ENCODE data around the gene ZBTB45.

The ZBTB45 gene

GRCh38 chr19:58466760-58467589 is 52.6 kb downstream of the ZBTB45 start, which contains the start of gene ZNF324:
ZNF324 (plus strand) TSS chr19:58467080; CDS start chr19:58469186, 2,106 bp downstream.
- peaks cover 0 to 29% of the 10 kb centered on the region in 2 experiments for H3K36me3 ChIP-seq (ENCODE audit: control insufficient read depth in 2 of 2, insufficient read depth in 1 of 2, low read length in 2 of 2)
- H3K9me3 ChIP-seq (ENCODE audit: control insufficient read depth, insufficient read depth, low read depth, low read length), result no peaks in the 10 kb centered on the region
- POLR2A ChIA-PET, result interaction anchor here (0.8 to 2.6 kb wide), 6 partner anchors 9 to 140 kb away, joined by 3 to 10 read pairs (median 5); partner anchors contain the start of genes ZBTB45, ZNF324B, ZNF446 and ZNF584
- CTCF ChIA-PET, result interaction anchor here (0.8 to 1.7 kb wide), 3 partner anchors 12 to 53 kb away, joined by 3 to 11 read pairs (median 3); partner anchors contain the start of gene ZBTB45
- H3K4me3 ChIP-seq (ENCODE audit: low read depth, low read length), result peak within 1 kb of the TSS; percentile 97
- peak within 1 kb of the TSS; percentile 74; the same call in 1 of the 2 replicates for H3K27ac ChIP-seq (ENCODE audit: extremely low read depth, low read depth, low read length)
- H3K4me1 ChIP-seq (ENCODE audit: control insufficient read depth, insufficient read depth, low read length), result no peaks in the 10 kb centered on the region; the same call in 1 of the 2 replicates
- no peak for TF ChIP-seq ZNF202 (tag by site-specific recombination; IDR thresholded peaks at IDR 0.05; ENCODE audit: borderline replicate concordance)
- peak; percentile 49; the same call in 1 of the 2 replicates for TF ChIP-seq ZNF843 (tag by site-specific recombination; IDR thresholded peaks at IDR 0.05)
- peak; percentile 87 for TF ChIP-seq ZNF777 (tag by site-specific recombination; IDR thresholded peaks at IDR 0.05; ENCODE audit: borderline replicate concordance)
- TF ChIP-seq ZNF610 (tag by site-specific recombination; IDR thresholded peaks at IDR 0.05; ENCODE audit: borderline replicate concordance), result no peak
- 0 out of 2 replicates have a peak, but pooled peaks have one; percentile 25 for TF ChIP-seq ZBTB17 (tag by site-specific recombination; IDR thresholded peaks at IDR 0.05)
- TF ChIP-seq ZNF350 (tag by site-specific recombination; IDR thresholded peaks at IDR 0.05), result no peak
- no peak for TF ChIP-seq MZF1 (tag by site-specific recombination; IDR thresholded peaks at IDR 0.05; ENCODE audit: borderline replicate concordance)
- TF ChIP-seq ZXDB (tag by site-specific recombination; IDR thresholded peaks at IDR 0.05), result peak; percentile 69
- TF ChIP-seq ZNF626 (tag by site-specific recombination; IDR thresholded peaks at IDR 0.05), result no peak
- 0 out of 2 replicates have a peak, but pooled peaks have one; percentile 44 for TF ChIP-seq KLF8 (tag by site-specific recombination; IDR thresholded peaks at IDR 0.05)
- peak; percentile 74 for TF ChIP-seq PRDM10 (tag by site-specific recombination; IDR thresholded peaks at IDR 0.05)
- TF ChIP-seq ZSCAN30 (tag by site-specific recombination; IDR thresholded peaks at IDR 0.05), result peak; percentile 45; the same call in 1 of the 2 replicates
- 0 out of 2 replicates have a peak, but pooled peaks have one; percentile 54 for TF ChIP-seq ZNF561 (tag by site-specific recombination; IDR thresholded peaks at IDR 0.05; ENCODE audit: borderline replicate concordance)
- TF ChIP-seq FEZF1 (tag by site-specific recombination; IDR thresholded peaks at IDR 0.05), result peak; percentile 87
- TF ChIP-seq ZNF660 (tag by site-specific recombination; IDR thresholded peaks at IDR 0.05), result peak; percentile 56; the same call in 1 of the 2 replicates
- no peak for TF ChIP-seq ZNF341 (tag by site-specific recombination; IDR thresholded peaks at IDR 0.05; ENCODE audit: low read depth)
- TF ChIP-seq KLF10 (tag by site-specific recombination; IDR thresholded peaks at IDR 0.05), result peak; percentile 79
- TF ChIP-seq ZNF76 (tag by site-specific recombination; IDR thresholded peaks at IDR 0.05; ENCODE audit: borderline replicate concordance, low read depth), result peak; percentile 65
- TF ChIP-seq GLI4 (tag by site-specific recombination; IDR thresholded peaks at IDR 0.05), result no peak
- peak; percentile 36; the same call in 1 of the 2 replicates for TF ChIP-seq KLF1 (tag by site-specific recombination; IDR thresholded peaks at IDR 0.05)
- no peak; the same call in 1 of the 2 replicates for TF ChIP-seq ZNF580 (tag by site-specific recombination; IDR thresholded peaks at IDR 0.05)
- peak; percentile 74 for TF ChIP-seq KLF9 (tag by site-specific recombination; IDR thresholded peaks at IDR 0.05; ENCODE audit: low read depth)
- TF ChIP-seq ZBTB44 (tag by site-specific recombination; IDR thresholded peaks at IDR 0.05), result no peak
- 0 out of 2 replicates have a peak, but pooled peaks have one; percentile 54 for TF ChIP-seq KLF16 (tag by site-specific recombination; IDR thresholded peaks at IDR 0.05)
- TF ChIP-seq GLIS2 (tag by site-specific recombination; IDR thresholded peaks at IDR 0.05), result peak; percentile 92
- TF ChIP-seq ZNF654 (tag by site-specific recombination; IDR thresholded peaks at IDR 0.05; ENCODE audit: low read depth), result no peak
- peak; percentile 77 for TF ChIP-seq ZIC2 (tag by site-specific recombination; IDR thresholded peaks at IDR 0.05)
- TF ChIP-seq ZFHX2 (tag by site-specific recombination; conservative IDR thresholded peaks at IDR 0.05), result peak; percentile 72
- peak; percentile 52; the same call in 1 of the 2 replicates for TF ChIP-seq ZNF692 (tag by site-specific recombination; IDR thresholded peaks at IDR 0.05)
- TF ChIP-seq ZBTB20 (tag by site-specific recombination; IDR thresholded peaks at IDR 0.05), result peak; percentile 63; the same call in 1 of the 2 replicates
